NCI-H1048 (cell line): Measurements from ENCODE around the gene PIK3R1.

Experiments
- DNase-seq: peaks from one replicate; lab custom pipeline; 2025; lab: John Stamatoyannopoulos, UW

PIK3R1 gene

GRCh38 chr5:68331192-68332079 lies 115.9 kb downstream of the PIK3R1 start:
- no peak for DNase-seq

- no peak for DNase-seq
Observed at GRCh38 chr5:68332080-68332451, 116.5 kb downstream of the PIK3R1 start.

- no peak for DNase-seq
Observed at GRCh38 chr5:68332556-68332955, 117.0 kb downstream of the PIK3R1 start.

- no peak for DNase-seq
Observed at GRCh38 chr5:68333649-68334552, 118.3 kb downstream of the PIK3R1 start.

GRCh38 chr5:68334553-68334886 lies 119.0 kb downstream of the PIK3R1 start:
- DNase-seq, result no peak

- no peak for DNase-seq
Observed at GRCh38 chr5:68335075-68335474, 119.5 kb downstream of the PIK3R1 start.

- DNase-seq, result no peak
Observed at GRCh38 chr5:68336200-68336599, 120.6 kb downstream of the PIK3R1 start.

GRCh38 chr5:68337235-68337634 lies 121.7 kb downstream of the PIK3R1 start:
- no peak for DNase-seq

GRCh38 chr5:68339921-68340321 lies 124.4 kb downstream of the PIK3R1 start:
- DNase-seq, result no peak

GRCh38 chr5:68341006-68341405 lies 125.5 kb downstream of the PIK3R1 start:
- no peak for DNase-seq

GRCh38 chr5:68342693-68343092 lies 127.1 kb downstream of the PIK3R1 start:
- no peak for DNase-seq

GRCh38 chr5:68343421-68343826 lies 127.9 kb downstream of the PIK3R1 start:
- DNase-seq, result no peak

- DNase-seq, result no peak
Observed at GRCh38 chr5:68344447-68345111, 129.0 kb downstream of the PIK3R1 start.

- no peak for DNase-seq
Observed at GRCh38 chr5:68345171-68345570, 129.6 kb downstream of the PIK3R1 start.

GRCh38 chr5:68345582-68345981 lies 130.0 kb downstream of the PIK3R1 start:
- no peak for DNase-seq

- DNase-seq, result no peak
Observed at GRCh38 chr5:68347536-68347935, 132.0 kb downstream of the PIK3R1 start.

- DNase-seq, result no peak
Observed at GRCh38 chr5:68348447-68349222, 133.1 kb downstream of the PIK3R1 start.

- no peak for DNase-seq
Observed at GRCh38 chr5:68350176-68350575, 134.6 kb downstream of the PIK3R1 start.
